ENCODE measurements around the gene OXCT2.

DNA sequence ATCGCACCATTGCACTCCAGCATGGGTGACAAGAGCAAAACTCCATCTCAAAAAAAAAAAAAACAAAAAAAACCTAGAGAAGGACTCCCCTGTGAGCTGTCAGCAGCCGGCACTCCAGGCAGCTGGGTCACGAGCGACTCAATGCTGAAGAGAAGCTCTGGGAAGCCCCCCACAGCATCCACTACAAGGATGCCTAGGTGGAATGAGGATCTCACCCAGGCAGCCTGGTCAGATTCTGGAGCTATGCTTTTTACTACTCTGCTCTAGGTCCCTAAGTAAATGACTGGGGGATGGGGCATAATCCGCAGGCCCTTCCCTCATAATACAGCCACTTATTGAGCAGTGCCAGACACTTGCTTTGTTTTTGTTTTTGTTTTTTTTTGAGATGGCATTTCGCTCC lies 11.0 kb upstream of the OXCT2 start:
- TF ChIP-seq, protein P1, sequence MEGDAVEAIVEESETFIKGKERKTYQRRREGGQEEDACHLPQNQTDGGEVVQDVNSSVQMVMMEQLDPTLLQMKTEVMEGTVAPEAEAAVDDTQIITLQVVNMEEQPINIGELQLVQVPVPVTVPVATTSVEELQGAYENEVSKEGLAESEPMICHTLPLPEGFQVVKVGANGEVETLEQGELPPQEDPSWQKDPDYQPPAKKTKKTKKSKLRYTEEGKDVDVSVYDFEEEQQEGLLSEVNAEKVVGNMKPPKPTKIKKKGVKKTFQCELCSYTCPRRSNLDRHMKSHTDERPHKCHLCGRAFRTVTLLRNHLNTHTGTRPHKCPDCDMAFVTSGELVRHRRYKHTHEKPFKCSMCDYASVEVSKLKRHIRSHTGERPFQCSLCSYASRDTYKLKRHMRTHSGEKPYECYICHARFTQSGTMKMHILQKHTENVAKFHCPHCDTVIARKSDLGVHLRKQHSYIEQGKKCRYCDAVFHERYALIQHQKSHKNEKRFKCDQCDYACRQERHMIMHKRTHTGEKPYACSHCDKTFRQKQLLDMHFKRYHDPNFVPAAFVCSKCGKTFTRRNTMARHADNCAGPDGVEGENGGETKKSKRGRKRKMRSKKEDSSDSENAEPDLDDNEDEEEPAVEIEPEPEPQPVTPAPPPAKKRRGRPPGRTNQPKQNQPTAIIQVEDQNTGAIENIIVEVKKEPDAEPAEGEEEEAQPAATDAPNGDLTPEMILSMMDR (IDR thresholded peaks at IDR 0.05): no peak
- TF ChIP-seq POLR2AphosphoS5 (IDR thresholded peaks at IDR 0.05): no peak
- TF ChIP-seq POLR2A (IDR thresholded peaks at IDR 0.05): no peak
- no peak for TF ChIP-seq EP300 (IDR thresholded peaks at IDR 0.05)

Data from suprapubic skin (tissue), 4 donors.